ENCODE measurements around the gene FAM50B. TPM values are rescaled to one million over a fixed set of nuclear protein-coding genes. Genes with fewer than 3 reads are reported as not detected.

Gene FAM50B
- total RNA-seq, 2 donors from 2014 or later = 3.2 to 3.9 TPM

DNA sequence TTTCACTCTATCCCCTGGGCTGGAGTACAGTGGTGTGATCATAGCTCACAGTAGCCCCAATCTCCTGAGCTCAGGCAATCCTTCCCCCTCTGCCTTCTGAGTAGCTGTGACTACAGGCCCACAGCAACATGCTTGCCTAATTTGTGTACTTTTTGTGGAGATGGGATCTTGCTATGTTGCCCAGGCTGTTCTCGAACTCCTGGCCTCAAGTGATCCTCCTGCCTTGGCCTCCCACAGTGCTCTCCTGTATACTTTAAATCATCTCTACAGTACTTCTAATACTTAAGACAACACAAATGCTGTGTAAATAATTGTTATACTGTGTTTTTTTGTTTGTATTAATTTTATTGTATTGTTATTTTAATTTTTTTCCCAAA, 39.7 kb upstream of the FAM50B start:
- H3K4me1 ChIP-seq = no peaks in the 10 kb centered on the region
- H3K9ac ChIP-seq (ENCODE audit: low read depth in 2 of 2, low read length in 2 of 2) = no peak overlapping the region
- no peak for DNase-seq
- TF ChIP-seq, protein P1, sequence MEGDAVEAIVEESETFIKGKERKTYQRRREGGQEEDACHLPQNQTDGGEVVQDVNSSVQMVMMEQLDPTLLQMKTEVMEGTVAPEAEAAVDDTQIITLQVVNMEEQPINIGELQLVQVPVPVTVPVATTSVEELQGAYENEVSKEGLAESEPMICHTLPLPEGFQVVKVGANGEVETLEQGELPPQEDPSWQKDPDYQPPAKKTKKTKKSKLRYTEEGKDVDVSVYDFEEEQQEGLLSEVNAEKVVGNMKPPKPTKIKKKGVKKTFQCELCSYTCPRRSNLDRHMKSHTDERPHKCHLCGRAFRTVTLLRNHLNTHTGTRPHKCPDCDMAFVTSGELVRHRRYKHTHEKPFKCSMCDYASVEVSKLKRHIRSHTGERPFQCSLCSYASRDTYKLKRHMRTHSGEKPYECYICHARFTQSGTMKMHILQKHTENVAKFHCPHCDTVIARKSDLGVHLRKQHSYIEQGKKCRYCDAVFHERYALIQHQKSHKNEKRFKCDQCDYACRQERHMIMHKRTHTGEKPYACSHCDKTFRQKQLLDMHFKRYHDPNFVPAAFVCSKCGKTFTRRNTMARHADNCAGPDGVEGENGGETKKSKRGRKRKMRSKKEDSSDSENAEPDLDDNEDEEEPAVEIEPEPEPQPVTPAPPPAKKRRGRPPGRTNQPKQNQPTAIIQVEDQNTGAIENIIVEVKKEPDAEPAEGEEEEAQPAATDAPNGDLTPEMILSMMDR (IDR thresholded peaks at IDR 0.05) = no peak
- intact Hi-C loops (cut with DNase I) = no loop called here
- H3K4me3 ChIP-seq = no peak overlapping the region
- H3K27ac ChIP-seq = no peak overlapping the region
- no peaks in the 10 kb centered on the region for H3K9me3 ChIP-seq
- H3K36me3 ChIP-seq = no peaks in the 10 kb centered on the region
- H3K27me3 ChIP-seq = no peaks in the 10 kb centered on the region

DNA sequence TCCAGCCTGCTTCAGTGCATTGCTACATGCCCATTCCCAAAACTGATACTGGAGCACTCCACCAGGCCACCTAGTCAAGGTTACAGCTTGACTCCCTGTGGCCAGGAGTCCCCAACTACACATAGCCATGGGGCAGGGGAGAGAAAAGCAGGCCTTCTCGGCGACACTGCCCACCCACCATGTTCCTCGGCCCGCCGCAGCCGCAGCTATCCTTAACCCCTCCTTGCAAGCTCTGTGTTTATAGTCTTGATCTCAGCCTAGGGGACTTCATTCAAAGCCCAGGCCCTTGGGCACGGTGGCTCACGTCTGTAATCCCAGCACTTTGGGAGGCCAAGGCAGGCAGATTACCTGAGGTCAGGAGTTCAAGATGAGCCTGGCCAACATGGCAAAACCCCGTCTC, 39.2 kb upstream of the FAM50B start:
- DNase-seq = no peak
- Histone ChIP-seq H3K9me3 (no peaks in the 10 kb centered on the region), H3K36me3 (no peaks in the 10 kb centered on the region), H3K9ac (ENCODE audit: low read depth in 2 of 2, low read length in 2 of 2) (no peak overlapping the region), H3K27me3 (no peaks in the 10 kb centered on the region), H3K4me3 (no peak overlapping the region), H3K27ac (no peak overlapping the region), H3K4me1 (no peaks in the 10 kb centered on the region)
- intact Hi-C loops (cut with DNase I) = no loop called here
- TF ChIP-seq, protein P1 (IDR thresholded peaks at IDR 0.05) = no peak

DNA sequence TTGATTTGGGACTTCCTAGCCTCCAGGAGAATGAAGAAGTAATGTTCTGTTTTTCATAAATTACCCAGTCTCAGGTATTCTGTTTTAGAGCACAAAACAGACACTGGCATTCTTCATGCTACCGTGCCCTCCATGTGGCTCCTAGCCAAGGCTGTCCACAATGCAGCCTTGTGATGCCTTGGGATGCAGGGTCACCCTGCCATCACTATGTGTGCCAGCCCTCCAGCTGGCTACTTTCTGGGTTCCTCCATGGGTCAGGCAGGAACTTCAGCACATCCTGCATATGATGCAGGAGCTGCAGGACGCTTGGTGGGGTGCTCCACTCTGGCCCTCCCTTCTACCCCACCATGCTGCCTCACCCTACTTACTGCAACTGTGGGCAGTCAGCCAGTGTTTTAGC, 38.0 kb upstream of the FAM50B start:
- DNase-seq = no peak
- intact Hi-C loops (cut with DNase I) = no loop called here
- Histone ChIP-seq H3K9ac (ENCODE audit: low read depth in 2 of 2, low read length in 2 of 2) (no peak overlapping the region), H3K27ac (no peak overlapping the region), H3K36me3 (no peaks in the 10 kb centered on the region), H3K9me3 (no peaks in the 10 kb centered on the region), H3K4me1 (no peaks in the 10 kb centered on the region), H3K4me3 (no peak overlapping the region), H3K27me3 (no peaks in the 10 kb centered on the region)
- TF ChIP-seq, protein P1 (IDR thresholded peaks at IDR 0.05) = no peak

DNA sequence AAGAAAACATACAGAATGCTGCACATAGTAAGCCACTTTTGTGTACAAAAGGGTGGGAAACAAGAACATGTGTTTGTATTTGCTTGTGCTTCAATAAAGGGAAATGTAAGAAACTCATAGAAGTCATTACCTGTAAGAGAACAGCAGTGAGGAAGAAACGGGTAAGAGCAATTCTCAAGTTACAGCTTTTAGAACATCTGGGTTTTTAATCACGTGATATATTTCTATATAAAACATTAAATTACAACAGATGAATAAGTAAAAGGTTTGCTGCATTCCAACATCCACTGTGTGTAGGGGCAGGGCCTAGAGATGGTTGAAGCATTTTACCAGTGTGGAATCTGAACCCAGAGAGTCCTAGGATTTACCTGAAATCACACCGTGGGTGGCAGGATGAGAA, 36.6 kb upstream of the FAM50B start:
- H3K27ac ChIP-seq = no peak overlapping the region
- no peaks in the 10 kb centered on the region for H3K36me3 ChIP-seq
- no peak overlapping the region for H3K9ac ChIP-seq (ENCODE audit: low read depth in 2 of 2, low read length in 2 of 2)
- no peak for DNase-seq
- H3K27me3 ChIP-seq = no peaks in the 10 kb centered on the region
- no peaks in the 10 kb centered on the region for H3K9me3 ChIP-seq
- intact Hi-C loops (cut with DNase I) = no loop called here
- no peak overlapping the region for H3K4me3 ChIP-seq
- H3K4me1 ChIP-seq = no peaks in the 10 kb centered on the region
- TF ChIP-seq, protein P1 (IDR thresholded peaks at IDR 0.05) = no peak

DNA sequence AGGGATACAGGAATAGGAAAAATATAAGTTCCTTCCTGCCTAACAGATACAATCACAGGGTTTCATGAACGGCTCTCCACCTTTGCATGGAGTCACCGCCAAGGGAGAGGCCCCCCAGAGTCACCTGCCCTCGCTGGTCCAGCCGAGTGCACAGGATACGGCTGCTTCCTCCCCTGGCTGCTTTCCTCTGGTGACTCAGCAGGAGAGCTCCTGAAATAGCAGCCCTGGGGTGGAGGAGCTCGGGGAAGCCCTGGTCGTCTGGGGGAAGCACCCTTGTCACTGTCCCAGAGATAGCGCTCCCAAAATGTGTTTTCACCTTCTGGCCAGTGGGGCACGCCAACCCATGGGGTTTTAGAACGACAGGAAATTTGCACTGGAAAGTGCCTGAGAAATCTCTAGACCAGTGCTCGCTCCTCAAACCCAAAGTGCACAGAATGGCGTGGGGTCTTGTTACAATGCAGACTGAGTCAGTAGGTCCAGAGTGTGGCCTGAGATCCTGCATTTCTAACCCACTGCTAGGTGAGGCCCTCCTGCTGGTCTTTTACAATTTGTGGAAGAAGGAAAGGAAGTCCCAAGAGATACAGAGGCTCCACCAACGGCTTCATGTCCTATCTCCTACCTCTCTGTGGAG, 35.9 kb upstream of the FAM50B start:
- Histone ChIP-seq H3K9me3 (no peaks in the 10 kb centered on the region), H3K27ac (no peak overlapping the region), H3K36me3 (no peaks in the 10 kb centered on the region), H3K9ac (ENCODE audit: low read depth in 2 of 2, low read length in 2 of 2) (no peak overlapping the region), H3K4me1 (no peaks in the 10 kb centered on the region), H3K4me3 (no peak overlapping the region), H3K27me3 (no peaks in the 10 kb centered on the region)
- intact Hi-C loops (cut with DNase I) = no loop called here
- DNase-seq = no peak
- TF ChIP-seq, protein P1 (IDR thresholded peaks at IDR 0.05) = no peak

Data from colonic mucosa (tissue), 4 donors.